ENCODE measurements around the gene VN1R5.
"Not testable (repeated sequence)": the region's sequence is repeated elsewhere in the genome, so short reads cannot be mapped to it uniquely, and the experiment has no call there.

VN1R5 gene

DNA sequence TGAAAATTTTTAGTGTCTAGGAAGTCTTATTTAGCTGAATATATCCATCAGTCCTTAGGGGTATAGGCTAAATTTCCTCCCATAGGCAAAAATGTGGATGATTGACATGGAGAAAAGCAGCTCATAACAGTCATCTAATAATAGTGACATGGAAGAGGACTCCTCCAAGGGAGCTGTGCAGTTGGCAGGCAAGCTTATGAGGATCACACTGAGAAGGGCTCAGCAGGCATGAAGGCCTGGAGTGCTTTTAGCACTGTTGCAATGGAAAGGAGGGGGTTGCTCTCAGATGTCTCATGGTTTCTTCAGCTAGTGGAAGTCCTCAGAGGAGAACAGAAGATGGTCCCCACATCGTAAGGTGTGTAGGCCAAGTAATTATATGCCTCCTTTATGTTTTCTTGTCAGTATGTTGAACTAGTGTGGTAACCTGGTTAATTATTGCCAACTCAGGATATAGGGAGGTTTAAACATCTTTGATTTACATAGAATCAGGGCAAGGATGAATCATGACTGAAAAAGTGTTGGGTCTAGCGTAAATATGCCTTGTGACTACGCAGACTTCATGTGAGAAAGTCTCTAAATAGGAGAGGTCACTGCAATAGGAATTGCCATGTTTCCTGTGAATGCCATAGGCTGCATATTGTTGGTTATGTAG, 18.9 kb downstream of the VN1R5 start:
- no peak for DNase-seq

DNA sequence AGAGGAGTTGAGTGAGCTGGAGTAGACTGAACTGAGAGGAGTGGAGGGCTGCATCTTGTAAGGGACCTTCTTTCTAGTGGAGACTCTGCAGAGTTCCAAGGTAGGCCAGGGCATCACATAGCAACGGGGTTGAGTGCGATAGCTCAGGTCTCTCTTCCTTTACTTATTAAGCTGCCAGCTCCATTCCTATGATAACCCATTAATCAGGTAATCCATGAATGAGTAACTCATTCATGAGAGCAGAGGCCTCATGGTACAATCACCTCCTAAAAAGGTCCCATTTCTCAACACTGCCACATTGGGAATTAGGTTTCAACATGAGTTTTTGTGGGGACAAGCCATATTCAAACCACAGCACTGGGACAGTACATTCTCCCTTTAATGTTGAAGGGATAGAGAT, 21.3 kb downstream of the VN1R5 start:
- no peak for DNase-seq

DNA sequence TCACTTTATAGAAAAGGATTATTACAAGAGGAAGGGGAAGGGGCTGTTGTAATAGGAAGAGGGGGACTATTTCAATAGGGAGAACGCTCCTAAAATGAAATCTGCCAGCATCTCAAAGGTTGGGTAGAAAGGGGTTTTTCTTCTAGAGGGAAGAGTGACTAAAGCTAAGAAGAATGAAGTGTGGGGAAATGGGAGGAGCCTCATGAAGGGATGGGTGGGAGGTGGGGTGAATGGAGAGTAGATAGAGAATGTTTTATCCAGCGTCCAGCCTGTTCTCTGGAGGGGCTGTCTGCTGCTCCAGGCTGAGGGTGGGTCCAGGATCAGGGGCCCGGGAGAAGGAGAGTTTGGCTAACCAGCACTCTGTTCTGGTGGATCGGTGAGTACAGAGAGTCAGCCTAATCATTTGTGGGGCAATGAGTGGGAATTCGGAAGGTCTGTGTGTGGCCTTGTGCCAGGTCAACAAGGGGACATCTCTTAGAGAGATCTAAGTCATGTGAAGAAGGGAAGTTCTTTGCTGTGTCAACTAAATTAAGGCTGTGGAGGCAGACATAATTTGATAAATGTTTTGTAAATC, 25.2 kb downstream of the VN1R5 start:
- DNase-seq: no peak

DNA sequence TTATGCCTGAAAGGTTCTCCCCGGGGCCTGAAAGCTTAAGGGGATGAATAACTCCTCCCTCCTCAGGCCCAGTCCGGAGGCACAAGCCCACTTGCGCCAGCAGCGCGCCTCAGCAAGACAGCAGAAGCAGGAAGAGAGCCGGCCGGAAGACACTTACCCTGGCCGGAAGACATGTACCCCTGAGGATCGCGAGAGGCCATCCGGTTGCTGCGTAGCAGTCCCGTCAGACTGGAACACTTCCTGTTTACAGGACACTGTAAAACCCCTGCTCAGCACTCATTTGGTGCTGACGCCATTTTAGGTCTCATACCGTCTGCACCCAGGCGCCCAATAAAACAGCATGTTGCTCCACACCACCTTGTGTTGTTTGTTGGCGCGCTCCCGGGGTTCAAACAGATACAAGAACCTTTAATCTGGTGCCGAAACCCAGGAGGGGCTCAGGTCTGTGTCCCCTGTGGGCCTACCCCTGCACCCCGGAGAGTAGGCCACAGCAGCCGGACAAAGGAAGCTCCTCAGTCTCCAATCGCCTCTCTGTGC, 30.3 kb downstream of the VN1R5 start:
- DNase-seq: no peak

DNA sequence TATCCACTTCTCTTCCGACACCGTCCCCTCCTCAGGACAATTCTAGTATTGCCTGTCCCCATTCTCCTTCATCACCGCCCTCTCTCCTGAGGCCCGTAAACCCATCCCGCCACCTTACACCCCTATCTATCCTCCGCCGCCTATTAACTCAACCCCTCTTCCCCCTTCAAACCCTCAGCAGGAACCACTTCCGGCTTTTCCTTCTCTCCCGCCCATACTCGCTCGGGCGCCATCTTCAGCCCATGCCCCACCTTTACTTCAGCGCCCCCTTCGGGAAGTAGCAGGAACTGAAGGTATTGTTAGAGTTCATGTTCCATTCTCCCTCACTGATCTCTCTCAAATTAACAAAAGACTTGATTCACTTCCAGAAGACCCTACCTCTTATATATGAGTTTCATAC, 31.6 kb downstream of the VN1R5 start:
- no peak for DNase-seq

DNA sequence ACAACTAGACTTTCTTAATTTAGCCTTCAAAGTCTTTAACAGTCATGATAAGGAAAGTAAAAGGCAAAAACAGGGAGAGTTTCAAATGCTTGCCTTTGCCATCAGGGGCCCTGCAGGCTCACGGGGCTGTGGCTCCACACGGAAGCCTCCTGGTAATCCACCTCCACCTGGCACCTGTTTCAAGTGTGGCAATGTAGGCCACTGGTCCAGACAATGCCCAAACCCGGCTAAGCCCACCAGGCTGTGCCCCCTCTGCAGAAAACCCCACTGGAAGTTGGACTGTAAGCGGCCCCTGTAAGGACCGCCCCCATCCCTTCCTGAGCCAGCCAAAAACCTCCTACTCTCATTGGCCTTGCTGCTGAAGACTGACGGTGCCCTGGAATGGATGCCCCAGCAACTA, 32.5 kb downstream of the VN1R5 start:
- no peak for DNase-seq

DNA sequence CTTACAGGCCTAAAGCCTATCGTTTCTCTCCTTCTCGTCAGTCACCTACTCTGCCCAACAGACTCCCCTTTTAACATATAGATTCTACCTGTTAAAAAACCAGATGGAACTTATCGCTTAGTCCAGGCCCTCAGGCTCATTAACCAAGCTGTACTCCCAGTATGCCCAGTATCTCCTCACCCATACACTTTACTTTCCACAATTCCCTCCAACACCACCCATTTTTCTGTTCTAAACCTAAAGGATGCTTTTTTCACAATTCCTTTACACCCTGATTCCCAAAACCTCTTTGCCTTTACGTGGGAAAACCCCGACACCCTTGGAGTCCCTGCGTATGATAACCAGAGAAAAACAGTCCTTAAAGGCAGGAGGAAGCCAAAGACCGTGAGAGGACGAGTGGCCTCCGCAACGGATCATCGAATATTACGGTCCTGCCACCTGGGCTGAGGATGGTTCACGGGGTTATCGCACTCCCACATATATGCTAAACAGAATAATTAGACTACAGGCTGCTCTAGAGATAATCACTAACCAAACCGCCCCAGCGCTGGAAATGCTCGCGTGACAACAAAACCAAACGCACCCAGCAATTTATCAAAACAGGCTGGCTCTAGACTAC, 33.5 kb downstream of the VN1R5 start:
- DNase-seq: not testable (repeated sequence)

DNA sequence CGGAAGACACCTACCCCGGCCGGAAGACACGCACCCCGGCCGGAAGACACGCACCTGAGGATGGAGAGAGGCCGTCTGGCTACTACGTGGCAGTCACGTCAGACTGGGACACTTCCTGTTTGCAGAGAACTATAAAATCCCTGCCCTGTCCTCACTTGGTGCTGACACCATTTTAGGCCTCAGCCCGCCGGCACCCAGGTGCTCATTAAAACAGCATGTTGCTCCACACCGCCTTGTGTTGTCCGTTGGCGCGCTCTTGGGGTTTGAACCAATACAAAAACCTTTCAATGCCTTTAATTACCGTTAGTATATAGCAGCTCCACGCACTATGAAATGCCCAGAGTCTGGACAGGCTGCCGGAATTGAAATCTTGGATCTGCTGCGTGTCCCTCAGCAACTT, 34.7 kb downstream of the VN1R5 start:
- no peak for DNase-seq

DNA sequence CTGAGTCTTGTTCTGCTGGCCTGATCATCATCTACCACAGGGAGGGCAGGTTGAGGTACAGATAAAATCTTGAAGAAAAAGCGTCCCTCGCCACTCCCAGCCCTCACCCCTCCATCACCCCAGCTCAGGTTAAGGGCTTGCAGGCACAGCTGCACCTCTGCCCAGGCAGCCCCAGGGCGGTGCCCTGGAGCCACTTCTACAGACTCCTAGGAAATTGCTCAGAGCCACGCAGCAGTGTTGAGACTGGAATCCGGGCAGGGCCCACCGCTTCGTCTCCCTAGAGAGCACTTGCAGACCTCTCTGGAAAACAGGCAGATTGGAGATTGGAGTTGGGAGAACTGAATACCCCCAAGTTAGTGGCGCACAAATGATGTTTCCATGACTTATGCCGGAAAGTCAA, 35.3 kb downstream of the VN1R5 start:
- no peak for DNase-seq

DNA sequence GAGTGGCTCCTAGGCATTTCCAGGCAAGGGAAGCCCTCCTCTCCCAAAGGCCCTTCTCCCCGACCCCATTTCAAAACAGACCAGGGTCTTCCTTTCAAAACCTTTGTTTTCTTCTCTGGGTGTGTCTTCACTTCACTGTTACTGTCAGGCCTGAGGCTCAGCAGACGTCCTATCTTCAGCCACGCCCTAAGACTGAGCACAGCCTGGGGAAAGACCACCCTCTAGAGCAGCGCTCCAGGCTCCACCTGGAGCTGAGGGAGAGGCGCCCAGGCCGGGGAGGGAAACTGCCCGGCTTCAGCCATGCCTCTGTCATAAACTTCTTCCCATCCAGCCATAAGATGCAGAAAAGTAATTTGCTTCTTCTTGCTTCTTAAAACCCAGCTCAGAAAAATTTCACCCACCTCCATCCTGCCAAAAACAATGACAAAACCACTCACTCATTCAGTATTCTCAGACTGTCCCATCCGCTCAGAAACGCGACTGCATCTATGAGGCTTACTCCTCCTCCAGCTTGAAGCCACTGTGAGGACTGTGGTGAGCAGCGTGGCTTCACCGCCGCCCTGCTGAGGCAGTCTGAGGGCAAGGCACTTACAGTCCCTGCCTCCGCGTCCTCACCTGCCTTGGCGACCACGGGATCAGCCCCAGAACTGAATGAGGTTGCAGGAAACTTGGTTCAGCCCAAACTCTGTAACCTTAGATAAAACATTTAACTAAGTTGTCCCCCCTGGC, 36.1 kb downstream of the VN1R5 start:
- DNase-seq: no peak

DNA sequence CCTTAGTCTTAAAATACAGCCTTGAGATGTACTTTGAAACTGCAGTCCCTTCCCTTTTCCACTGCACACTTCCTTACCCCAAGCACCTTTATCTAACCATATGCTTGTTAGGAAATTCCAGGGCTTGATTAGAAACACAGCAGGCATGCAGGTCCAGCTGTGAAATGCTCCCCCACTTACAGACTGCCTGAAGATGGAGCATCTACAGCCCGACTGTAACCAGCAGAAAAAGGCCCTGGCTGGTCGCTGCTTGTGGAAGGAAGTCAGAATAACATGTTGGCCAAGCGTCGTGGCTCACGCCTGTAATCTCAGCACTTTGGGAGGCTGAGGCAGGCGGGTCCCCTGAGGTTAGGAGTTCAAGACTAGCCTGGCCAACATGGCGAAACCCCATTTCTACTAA, 37.2 kb downstream of the VN1R5 start:
- no peak for DNase-seq

DNA sequence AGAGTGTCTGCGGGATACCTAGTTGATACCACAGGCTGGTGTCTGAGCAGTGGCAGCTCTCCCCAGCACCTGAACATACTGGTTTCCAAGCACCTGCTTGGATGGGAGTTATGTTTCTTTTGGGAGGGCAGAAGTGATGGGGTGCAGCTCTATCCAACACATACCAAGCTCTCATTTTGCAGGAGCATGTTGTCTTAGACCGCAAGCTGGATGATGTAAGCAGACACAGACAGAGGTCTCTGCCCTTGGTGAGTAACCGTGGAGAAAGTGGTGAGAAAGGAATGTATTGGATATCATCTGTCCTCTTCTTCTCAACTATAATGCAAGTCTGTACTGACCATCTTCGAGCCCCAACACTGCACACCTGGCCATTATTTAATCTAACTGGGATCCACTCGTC, 38.4 kb downstream of the VN1R5 start:
- no peak for DNase-seq

DNA sequence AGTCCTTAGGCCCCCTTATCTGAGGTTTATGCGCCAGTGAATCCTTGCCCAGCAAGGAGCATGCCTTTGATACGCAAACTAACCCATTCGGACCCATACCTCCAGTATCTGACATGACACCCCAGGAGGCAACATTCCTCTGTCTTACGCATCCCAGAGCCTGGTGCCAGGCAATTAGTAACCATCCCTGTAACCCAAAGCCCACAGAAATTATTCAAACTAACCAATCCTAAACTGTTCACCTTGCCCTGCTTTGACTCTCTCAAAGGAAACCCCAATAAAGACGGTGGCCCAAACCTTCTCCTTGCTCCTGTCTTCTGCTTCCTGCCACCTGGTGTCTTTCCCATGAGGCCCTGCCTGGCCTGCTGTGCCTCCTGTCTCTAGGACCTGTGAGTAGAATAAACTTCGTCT, 39.4 kb downstream of the VN1R5 start:
- no peak for DNase-seq

DNA sequence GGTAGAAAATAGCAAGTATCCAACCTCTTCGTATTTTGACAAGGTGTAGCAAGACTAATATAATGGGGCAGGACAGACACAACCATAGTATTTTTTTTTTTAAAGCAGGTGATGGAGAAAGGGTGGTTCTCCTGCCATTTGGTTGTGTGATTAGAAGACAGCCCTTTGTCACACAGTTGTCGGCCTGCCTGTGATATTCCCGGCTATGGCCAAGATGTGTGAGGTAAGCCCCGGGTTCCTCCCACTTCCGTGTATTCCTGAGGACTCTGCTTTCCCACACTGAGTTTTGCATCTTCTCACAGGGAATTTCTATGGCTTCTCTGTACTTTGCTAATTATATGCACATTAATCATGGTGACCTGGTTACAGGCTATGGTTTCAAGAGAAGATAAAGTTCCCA, 39.9 kb downstream of the VN1R5 start:
- DNase-seq: no peak

DNA sequence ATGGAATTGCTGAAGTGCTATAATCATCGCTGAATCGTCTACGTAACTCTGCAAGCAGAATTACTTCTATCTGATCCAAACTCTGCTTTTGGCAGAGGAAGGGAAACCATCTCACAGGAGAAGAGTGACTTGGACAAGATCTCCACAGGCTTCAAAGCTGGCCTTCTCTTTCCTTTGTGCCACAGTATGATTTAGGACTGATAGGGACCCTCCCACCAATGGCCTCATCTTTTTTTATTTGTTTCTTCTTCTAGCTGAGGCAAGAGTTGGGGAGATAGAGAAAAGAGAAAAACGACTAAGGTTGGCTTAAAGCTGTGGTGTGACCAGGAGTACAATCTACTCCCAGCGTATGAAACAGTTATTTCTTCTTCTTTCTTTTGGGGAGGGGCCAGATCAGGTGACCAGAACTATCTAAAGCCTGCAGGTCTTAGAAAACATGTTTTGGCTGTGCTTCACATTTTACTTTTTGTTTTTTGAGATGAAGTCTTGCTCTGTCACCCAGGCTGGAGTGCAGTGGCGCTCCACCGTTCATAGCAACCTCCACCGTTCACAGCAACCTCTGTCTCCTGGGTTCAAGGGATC, 40.8 kb downstream of the VN1R5 start:
- no peak for DNase-seq

DNA sequence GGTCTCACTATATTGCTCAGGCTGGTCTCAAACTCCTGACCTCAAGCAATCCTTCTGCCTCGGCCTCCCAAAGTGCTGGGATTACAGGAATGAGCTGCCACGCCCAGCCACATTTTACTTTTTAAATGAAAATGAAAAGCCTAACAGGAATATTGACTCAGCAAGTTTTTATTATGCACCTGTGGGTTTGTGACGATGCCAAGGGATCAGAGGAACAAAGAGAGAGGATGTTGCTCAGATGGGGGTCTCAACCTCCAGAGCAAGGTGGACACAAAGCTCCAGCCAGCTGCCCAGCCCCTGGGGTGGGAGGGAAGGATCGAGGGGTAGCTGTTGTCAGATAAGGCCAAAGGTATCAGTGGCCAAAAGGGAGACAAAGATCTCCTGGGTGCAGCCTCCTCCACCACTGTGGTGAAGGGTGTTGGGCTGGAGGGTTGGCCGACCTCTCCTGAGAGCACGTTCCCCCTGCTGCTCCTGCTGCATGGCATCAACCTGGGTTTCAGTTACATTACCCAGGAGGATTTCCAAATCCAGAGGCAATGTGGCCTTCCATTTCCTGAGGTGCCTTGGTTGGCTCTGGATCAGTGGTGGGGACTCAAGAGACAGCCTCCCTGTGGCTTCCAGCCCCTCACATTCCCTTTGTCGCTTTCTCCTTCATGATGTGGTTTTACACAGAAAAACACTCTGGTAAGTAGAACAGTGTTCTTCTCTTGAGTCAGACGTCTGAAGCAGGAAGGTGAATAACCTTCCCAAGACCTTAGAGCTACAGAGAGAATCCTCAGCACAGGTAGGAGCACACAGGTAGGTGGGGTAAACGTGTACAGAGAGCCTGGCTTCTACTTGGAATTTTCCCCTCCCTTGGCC, 41.6 kb downstream of the VN1R5 start:
- no peak for DNase-seq

DNA sequence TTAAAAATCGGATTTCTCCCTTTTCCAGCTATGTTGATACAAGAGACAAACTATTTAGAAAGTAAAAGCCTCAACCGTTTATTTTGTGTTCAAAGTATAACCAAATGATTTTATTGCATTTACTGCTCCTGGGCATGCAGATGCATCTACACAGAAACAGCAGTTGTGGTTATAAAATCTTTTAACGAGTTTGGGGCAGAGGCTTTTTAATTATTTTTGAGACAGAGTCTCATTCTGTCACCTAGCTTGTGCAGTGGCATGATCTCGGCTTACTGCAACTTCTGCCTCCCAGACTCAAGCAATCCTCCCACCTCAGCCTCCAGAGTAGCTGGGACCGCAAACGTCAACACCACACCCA, 42.2 kb downstream of the VN1R5 start:
- DNase-seq: no peak

DNA sequence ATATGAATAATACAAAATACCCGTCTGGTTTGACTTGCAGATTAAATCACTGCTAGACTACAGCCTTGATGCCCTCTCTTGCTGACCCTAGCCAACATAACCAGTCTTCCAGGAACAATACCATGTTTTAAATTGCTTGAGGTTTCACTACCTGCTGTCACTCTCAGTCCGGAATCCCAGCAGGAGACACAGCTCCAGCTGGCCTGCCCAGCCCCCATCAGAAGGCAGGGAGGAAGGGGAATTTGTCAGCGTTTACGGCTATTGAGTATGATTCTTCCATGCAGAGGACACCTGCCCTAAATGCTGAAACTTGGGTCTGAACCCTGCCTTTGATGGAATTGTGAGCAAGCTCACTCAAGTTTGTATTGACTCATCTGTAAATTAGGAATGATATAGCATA, 42.8 kb downstream of the VN1R5 start:
- no peak for DNase-seq

DNA sequence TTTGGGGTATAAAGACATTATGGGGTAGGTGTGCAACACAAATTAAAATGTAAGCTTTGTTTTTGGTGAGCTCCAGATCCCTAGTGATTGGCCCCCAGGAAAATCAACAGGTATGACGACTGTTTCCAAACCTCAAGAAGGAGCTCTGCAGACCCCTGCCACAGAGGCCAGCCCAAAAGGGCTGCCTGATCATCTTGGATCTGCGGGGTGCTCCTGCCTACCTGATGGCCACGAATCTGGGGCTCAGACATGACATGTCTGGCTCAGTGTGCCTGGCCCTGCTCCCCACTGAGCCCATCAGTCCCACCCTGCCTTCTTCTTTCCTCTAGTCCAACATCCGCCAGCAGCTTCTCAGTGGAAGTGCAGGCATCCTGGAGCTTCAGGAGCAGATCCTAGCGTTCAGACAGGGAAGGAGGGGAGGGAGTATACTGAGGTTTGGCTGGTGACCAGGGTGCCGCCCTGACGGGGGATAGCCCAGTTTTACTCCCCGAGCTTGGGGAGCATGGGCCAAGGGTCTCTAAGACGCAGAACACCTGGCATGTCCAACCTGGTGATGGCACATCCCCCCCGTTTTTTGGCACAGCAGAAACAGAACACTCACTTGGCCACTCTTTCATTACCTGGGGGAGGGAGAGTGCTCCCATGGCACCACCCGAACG, 44.0 kb downstream of the VN1R5 start:
- DNase-seq: no peak

DNA sequence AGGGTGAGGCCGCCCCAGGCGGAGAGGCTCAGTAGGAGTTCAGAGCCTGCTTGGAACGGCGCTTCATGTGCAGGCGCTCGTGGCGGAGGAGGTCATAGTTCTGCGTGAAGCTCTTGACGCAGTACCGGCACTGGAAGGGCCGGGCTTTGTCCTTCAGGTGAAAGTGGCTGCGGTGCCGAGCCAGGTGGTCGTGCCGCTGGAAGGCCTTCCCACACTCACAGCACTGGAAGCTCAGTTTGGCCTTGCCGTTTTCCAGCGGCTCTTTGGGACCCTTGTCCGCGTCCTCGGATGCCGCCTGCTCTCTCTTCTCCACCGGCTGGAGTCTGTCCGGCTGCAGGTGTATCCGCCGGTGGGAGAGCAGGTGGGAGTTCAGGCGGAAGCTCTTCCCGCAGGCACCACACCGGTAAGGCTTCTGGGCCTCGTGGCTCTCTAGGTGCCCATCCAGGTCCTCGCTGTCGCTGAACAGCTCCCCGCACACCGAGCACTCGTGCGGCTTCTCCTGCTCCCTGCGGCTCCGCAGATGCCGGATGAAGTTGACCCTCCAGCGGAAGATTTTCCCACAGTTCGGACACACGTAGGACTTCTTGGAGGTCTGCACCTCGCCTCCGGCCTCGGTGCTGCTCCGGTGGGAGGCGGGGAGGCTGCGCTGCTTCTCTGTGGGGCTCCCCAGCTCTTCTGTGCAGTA, 44.8 kb downstream of the VN1R5 start:
- DNase-seq: no peak

DNA sequence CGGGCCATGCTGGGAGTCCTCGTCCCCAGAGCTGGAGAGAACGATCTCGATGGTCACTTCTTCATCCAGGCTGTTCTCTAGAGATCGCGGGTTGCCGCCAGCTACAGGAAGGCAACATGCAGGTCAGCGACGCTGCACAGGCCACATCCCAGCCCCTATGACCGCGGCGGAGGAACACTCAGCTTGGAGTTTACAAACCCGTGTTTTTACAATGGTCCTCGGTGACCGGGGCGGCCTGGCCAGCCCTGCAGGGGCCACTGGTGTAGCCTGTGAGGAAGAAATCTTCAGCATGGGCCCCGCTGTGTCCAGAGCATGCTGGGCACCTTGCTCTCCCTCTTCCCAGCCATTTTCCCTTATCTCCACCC, 45.3 kb downstream of the VN1R5 start:
- DNase-seq: no peak

Measured in retina (tissue), 1 donor.